B cell (primary cell): Measurements from ENCODE around the gene AKR1B1. TPM values are rescaled to one million over a fixed set of nuclear protein-coding genes. Genes with fewer than 3 reads are reported as not detected.

Source experiments
- ATAC-seq: fragments of 200-7000 bp; cut with Tn5 transposase; one replicate; pipeline ENCODE4 v1.10.0; 2021; ENCODE audit warnings: low read depth, mild to moderate bottlenecking, moderate number of reproducible peaks, moderate library complexity
- CTCF ChIA-PET: fragments of 350-600 bp; sonication (Branson Sonifier 250); formaldehyde crosslinking; loops from one replicate; lab custom pipeline; 2021; ENCODE audit warnings: antibody characterized with exemption, inconsistent platforms; lab: Charles Lee
- POLR2A ChIA-PET: fragments of 350-600 bp; sonication (Branson Sonifier 250); formaldehyde crosslinking; loops from one replicate; lab custom pipeline; 2021; ENCODE audit warnings: antibody characterized with exemption; lab: Charles Lee
- DNase-seq: peaks from one replicate; pipeline ENCODE4 v3.0.0; 2013
- H2AFZ ChIP-seq: 2 replicates; pipeline ENCODE4 v1.6.1; 2012; ENCODE audit warnings: mild to moderate bottlenecking, low read depth, low read length; ENCODE audit not compliant: insufficient read depth, poor library complexity, severe bottlenecking
- H3K27ac ChIP-seq, 2 donors: 1 replicate in 1 of 2; 2 replicates in 1 of 2; pipeline ENCODE4 v1.5.1; 2012 to 2013; ENCODE audit warnings: low read length in 2 of 2, mild to moderate bottlenecking in 2 of 2, moderate library complexity in 1 of 2
- H3K27me3 ChIP-seq, 4 experiments: fragments of 200-600 bp in 1 of 4; sonication (generic) in 1 of 4; replicated peaks in 1 of 4; 1 replicate in 2 of 4; 2 replicates in 2 of 4; pipeline versions ENCODE4 v1.6.1 to v1.7.0; 2013 to 2016; ENCODE audit warnings: low read length in 3 of 4, mild to moderate bottlenecking in 2 of 4, mixed read lengths in 1 of 4, moderate library complexity in 1 of 4; ENCODE audit not compliant: insufficient read depth in 4 of 4, control insufficient read depth in 3 of 4; ENCODE audit errors: control extremely low read depth in 1 of 4
- H3K36me3 ChIP-seq, 2 experiments: replicated peaks in 1 of 2; 1 replicate in 1 of 2; 2 replicates in 1 of 2; pipeline versions ENCODE4 v1.6.1 to v1.7.1; 2013; ENCODE audit warnings: low read length in 1 of 2; ENCODE audit not compliant: insufficient read depth in 2 of 2, control insufficient read depth in 1 of 2; ENCODE audit errors: control extremely low read depth in 1 of 2, extremely low read depth in 1 of 2
- H3K4me1 ChIP-seq, 2 donors: fragments of 200-600 bp in 1 of 2; sonication (generic) in 1 of 2; 1 replicate in 1 of 2; 2 replicates in 1 of 2; pipeline versions ENCODE4 v1.5.1 to v1.6.1; 2013 to 2017; ENCODE audit warnings: low read length in 2 of 2; ENCODE audit not compliant: control insufficient read depth in 2 of 2, insufficient read depth in 2 of 2
- H3K4me2 ChIP-seq: replicated peaks from 2 replicates; pipeline ENCODE3; 2012; ENCODE audit warnings: mild to moderate bottlenecking, low read depth, low read length; ENCODE audit not compliant: poor library complexity, severe bottlenecking
- H3K4me3 ChIP-seq, 5 experiments: fragments of 200-600 bp in 1 of 5; sonication (generic) in 1 of 5; 1 replicate in 3 of 5; 2 replicates in 2 of 5; pipeline versions ENCODE4 v1.5.1 to v1.7.0; 2011 to 2016; ENCODE audit warnings: low read length in 4 of 5, mild to moderate bottlenecking in 4 of 5, low read depth in 2 of 5, control low read depth in 1 of 5, moderate library complexity in 1 of 5; ENCODE audit not compliant: insufficient read depth in 1 of 5; ENCODE audit errors: control extremely low read depth in 1 of 5, extremely low read depth in 1 of 5
- H3K79me2 ChIP-seq: fragments of 200-600 bp; sonication (generic); one replicate; pipeline ENCODE4 v1.6.0; 2016; ENCODE audit warnings: low read length; ENCODE audit not compliant: control insufficient read depth, insufficient read depth
- H3K9ac ChIP-seq: fragments of 200-600 bp; sonication (generic); 2 replicates; pipeline ENCODE4 v1.6.1; 2017; ENCODE audit warnings: mild to moderate bottlenecking, low read length, moderate library complexity
- H3K9me3 ChIP-seq, 3 donors: one replicate each; pipeline versions ENCODE4 v1.6.1 to v1.7.1; 2013; ENCODE audit warnings: low read length in 2 of 3; ENCODE audit not compliant: control insufficient read depth in 2 of 3, insufficient read depth in 1 of 3; ENCODE audit errors: control extremely low read depth in 1 of 3
- H4K20me1 ChIP-seq: 2 replicates; pipeline ENCODE4 v1.6.0; 2012; ENCODE audit warnings: mild to moderate bottlenecking, low read length; ENCODE audit not compliant: insufficient read depth, control insufficient read depth, poor library complexity, severe bottlenecking
- H3K27ac Mint-ChIP-seq: one replicate; pipeline ENCODE4 v1.8.0; 2021; ENCODE audit warnings: mixed read lengths
- H3K27me3 Mint-ChIP-seq: one replicate; pipeline ENCODE4 v1.8.0; 2021; ENCODE audit warnings: mixed read lengths
- H3K4me1 Mint-ChIP-seq: one replicate; pipeline ENCODE4 v1.8.0; 2021; ENCODE audit warnings: mixed read lengths
- H3K4me3 Mint-ChIP-seq: one replicate; pipeline ENCODE4 v1.8.0; 2021; ENCODE audit warnings: mixed read lengths
- H3K9me3 Mint-ChIP-seq: one replicate; pipeline ENCODE4 v1.8.0; 2022; ENCODE audit warnings: mixed read lengths; ENCODE audit not compliant: insufficient read depth
- CTCF ChIP-seq: fragments of 200-600 bp; IDR thresholded peaks from one replicate; pipeline ENCODE4 v1.8.0; 2022; ENCODE audit warnings: antibody characterized with exemption, mild to moderate bottlenecking
- EZH2 ChIP-seq: IDR thresholded peaks from 2 replicates; pipeline ENCODE4 v1.6.1; 2012; ENCODE audit warnings: borderline replicate concordance, low read depth, mild to moderate bottlenecking, moderate library complexity, low read length; ENCODE audit not compliant: insufficient read depth, poor library complexity, severe bottlenecking
- WGBS: methylation state at CpG from one replicate; pipeline ENCODE4 v1.1.5; 2013; ENCODE audit warnings: missing lambda C conversion rate; ENCODE audit not compliant: insufficient coverage; 5-methylcytosine and 5-hydroxymethylcytosine counted together
- intact Hi-C: fragments of 100-400 bp; cut with micrococcal nuclease; formaldehyde crosslinking; loops from one replicate; pipeline ENCODE4 v1.10.0; 2022
- polyA plus RNA-seq: library from polyadenylated mRNA; depleted of rRNA; stranded (reverse); fragments of >200 nt; gene quantifications from 2 replicates; pipeline ENCODE4 v1.2.3, GENCODE V29; 2012
- total RNA-seq, 2 donors: library from RNA; stranded (reverse); fragments of 120-200 nt in 1 of 2; gene quantifications; 1 replicate in 1 of 2; 2 replicates in 1 of 2; pipeline versions ENCODE4 v1.2.3 to v1.2.4, GENCODE V29; 2013 to 2022

Gene AKR1B1
- total and polyA plus RNA-seq, 2 donors (not counting 1 experiment from before 2014, with no cell fraction given), result 82.9 to 89.6 TPM

GRCh38 chr7:134446446-134446845 is 12.5 kb downstream of the AKR1B1 start:
- Histone ChIP-seq H3K4me2 (no peak overlapping the region), H3K27me3 (no peaks in the 10 kb centered on the region), H3K9ac (no peak overlapping the region), H3K79me2 (peaks cover 7% of the 10 kb centered on the region), H4K20me1 (no peaks in the 10 kb centered on the region), H2AFZ (no peak overlapping the region), H3K9me3 (no peaks in the 10 kb centered on the region), H3K27ac (no peak overlapping the region), H3K36me3 (peaks cover 0 to 87% of the 10 kb centered on the region in 2 experiments), H3K4me3 (no peak overlapping the region), H3K4me1 (no peaks in the 10 kb centered on the region)
- Mint-ChIP-seq H3K27me3 (no peaks in the 10 kb centered on the region), H3K4me3 (no peak overlapping the region), H3K4me1 (no peaks in the 10 kb centered on the region), H3K9me3 (no peaks in the 10 kb centered on the region), H3K27ac (no peak overlapping the region)
- no peak for DNase-seq
- CTCF ChIA-PET, result interaction anchor here (1.2 to 2.4 kb wide), 2 partner anchors 12 to 13 kb away, joined by 6 to 16 read pairs; partner anchors contain the start of gene AKR1B1
- intact Hi-C loops, result no loop called here
- WGBS, result 92% methylated on average over 6 of the region's 9 CpGs
- no peak for ATAC-seq
- POLR2A ChIA-PET, result no interaction called here
- TF ChIP-seq CTCF (no peak), EZH2 (no peak)

GRCh38 chr7:134444961-134445315 is 14.0 kb downstream of the AKR1B1 start:
- TF ChIP-seq EZH2 (no peak), CTCF (no peak)
- Histone ChIP-seq H3K4me1 (no peaks in the 10 kb centered on the region), H3K9me3 (no peaks in the 10 kb centered on the region), H3K27me3 (no peaks in the 10 kb centered on the region), H3K4me2 (no peak overlapping the region), H3K4me3 (no peak overlapping the region), H2AFZ (no peak overlapping the region), H3K36me3 (peaks cover 0 to 82% of the 10 kb centered on the region in 2 experiments), H3K27ac (no peak overlapping the region), H3K79me2 (no peaks in the 10 kb centered on the region), H4K20me1 (no peaks in the 10 kb centered on the region), H3K9ac (no peak overlapping the region)
- Mint-ChIP-seq H3K4me3 (no peak overlapping the region), H3K27ac (no peak overlapping the region), H3K27me3 (no peaks in the 10 kb centered on the region), H3K9me3 (no peaks in the 10 kb centered on the region), H3K4me1 (no peaks in the 10 kb centered on the region)
- ChIA-PET CTCF (interaction anchor here (0.8 to 2.4 kb wide), 2 partner anchors 12 to 103 kb away, joined by 3 to 16 read pairs; no protein-coding TSS in a partner anchor), POLR2A (interaction anchor here (0.6 kb wide), 1 partner anchor 36 kb away, joined by 3 read pairs; no protein-coding TSS in a partner anchor)
- ATAC-seq, result no peak
- 94% methylated on average over 4 of the region's 4 CpGs for WGBS
- no peak for DNase-seq
- intact Hi-C loops, result no loop called here
